Sigmoid colon (tissue), 7 donors: Measurements from ENCODE around the gene LIMD2. TPM values are rescaled to one million over a fixed set of nuclear protein-coding genes. Genes with fewer than 3 reads are reported as not detected.

Source experiments
- DNase-seq: peaks from one replicate; pipeline ENCODE4 v3.0.0-alpha.2; 2019
- H3K27ac ChIP-seq, 4 donors: fragments of 200-600 bp; sonication (generic); one replicate each; pipeline ENCODE4 v1.5.1; 2016 to 2019; ENCODE audit warnings: mild to moderate bottlenecking in 1 of 4
- H3K27me3 ChIP-seq, 3 donors: fragments of 200-600 bp; sonication (generic); one replicate each; pipeline ENCODE4 v1.5.1; 2019; ENCODE audit warnings: mild to moderate bottlenecking in 1 of 3
- H3K36me3 ChIP-seq, 4 donors: fragments of 200-600 bp; sonication (generic); one replicate each; pipeline ENCODE4 v1.5.1; 2016 to 2019
- H3K4me1 ChIP-seq, 4 donors: fragments of 200-600 bp; sonication (generic); one replicate each; pipeline ENCODE4 v1.5.1; 2017 to 2019
- H3K4me3 ChIP-seq, 4 donors: fragments of 200-600 bp; sonication (generic); one replicate each; pipeline ENCODE4 v1.5.1; 2017 to 2019; ENCODE audit warnings: mild to moderate bottlenecking in 2 of 4, moderate library complexity in 1 of 4
- H3K9me3 ChIP-seq, 4 donors: fragments of 200-600 bp in 3 of 4; sonication (generic) in 3 of 4; one replicate each; pipeline versions ENCODE4 v1.5.1 to v1.6.1; 2013 to 2019
- EP300 ChIP-seq, 4 donors: sonication (generic); formaldehyde crosslinking; IDR thresholded peaks; one replicate each; pipeline ENCODE4 v1.6.1; 2017; ENCODE audit warnings: antibody characterized with exemption in 4 of 4
- POLR2A ChIP-seq, 2 donors: fragments of 450-650 bp; IDR thresholded peaks; one replicate each; pipeline ENCODE4 v1.6.1; 2016; ENCODE audit warnings: antibody characterized with exemption in 2 of 2, mild to moderate bottlenecking in 2 of 2, moderate library complexity in 2 of 2
- POLR2AphosphoS5 ChIP-seq, 4 donors: sonication (generic); formaldehyde crosslinking; IDR thresholded peaks; one replicate each; pipeline ENCODE4 v1.6.1; 2017; ENCODE audit warnings: antibody characterized with exemption in 4 of 4
- WGBS, 2 donors: extraction: QIAGEN DNeasy Blood & Tissue Kit; methylation state at CpG; one replicate each; pipeline ENCODE4 v1.1.7; 2013; 5-methylcytosine and 5-hydroxymethylcytosine counted together
- intact Hi-C: fragments of 100-400 bp; cut with DNase I; formaldehyde crosslinking; loops from one replicate; pipeline ENCODE4 v1.15.1; 2023
- polyA plus RNA-seq, 3 donors: library from polyadenylated mRNA; stranded (reverse); fragments of 200-250 nt; gene quantifications; one replicate each; pipeline ENCODE4 v1.2.3, GENCODE V29; 2013
- total RNA-seq, 4 donors: library from RNA; depleted of rRNA; stranded (reverse); fragments of >200 nt; gene quantifications; one replicate each; pipeline ENCODE4 v1.1.0, GENCODE V29; 2016
- TF ChIP-seq, protein P1 (sequence below), 4 experiments: fragments of 450-650 bp in 3 of 4; fragments of 200-600 bp in 1 of 4; IDR thresholded peaks; one replicate each; pipeline ENCODE4 v1.5.1; 2016 to 2019; ENCODE audit warnings: antibody characterized with exemption in 4 of 4, mild to moderate bottlenecking in 3 of 4, moderate library complexity in 2 of 4
- donor health status: healthy with polysubstance abuse.
- donor health status: Bipolar disorder and iron deficiency.
- donor health status: healthy.

The LIMD2 gene
- total and polyA plus RNA-seq, 7 donors, result 3.0 to 119 (median 7.5) TPM

DNA sequence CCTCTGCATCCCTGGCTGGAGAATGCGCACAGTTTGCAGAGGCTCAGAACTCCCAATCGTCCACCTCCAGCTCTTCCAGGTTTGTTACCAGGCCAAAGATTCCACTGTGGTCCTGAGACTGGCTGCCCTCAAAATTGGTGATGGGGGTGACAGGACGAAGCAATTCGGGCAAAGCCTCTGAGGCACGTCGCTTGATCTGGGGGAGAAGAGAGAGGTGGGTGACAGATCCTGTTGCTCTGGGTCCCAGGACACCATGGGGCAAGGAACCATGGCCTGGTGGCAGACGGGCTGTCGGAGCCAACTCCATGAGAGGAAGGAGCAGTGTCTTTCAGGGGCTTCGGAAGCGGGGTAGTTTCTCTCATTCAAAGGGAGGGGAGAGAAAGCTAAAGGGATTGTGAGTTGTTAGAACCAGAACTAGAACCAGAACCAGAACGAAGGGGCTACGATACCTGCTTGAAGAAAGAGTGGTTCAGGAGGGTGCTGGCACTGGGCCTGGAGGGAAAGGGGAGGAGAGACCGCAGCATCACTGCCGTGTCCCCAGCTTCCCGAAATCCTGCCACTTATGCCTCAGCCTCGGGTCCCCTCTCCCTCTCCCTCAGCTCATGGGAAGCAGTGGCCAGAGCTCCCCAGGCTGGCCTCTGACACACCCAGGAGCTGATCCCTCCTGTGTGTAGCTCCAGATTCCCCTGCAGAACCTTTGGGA is 3.8 kb upstream of the LIMD2 start:
- Histone ChIP-seq H3K4me3 (no peak overlapping the region), H3K4me1 (peaks cover 0 to 29% (median 26%) of the 10 kb centered on the region in 4 donors), H3K9me3 (no peaks in the 10 kb centered on the region), H3K27ac (no peak overlapping the region), H3K36me3 (peaks cover 5 to 58% (median 18%) of the 10 kb centered on the region in 4 donors), H3K27me3 (no peaks in the 10 kb centered on the region)
- DNase-seq, result no peak
- intact Hi-C loops, result loop anchor here (5.0 kb wide), 1 partner anchor 39 kb away; the partner anchor contains the start of gene STRADA
- WGBS, 2 donors, result 87 to 95% methylated on average over 16 of the region's 16 CpGs
- no peak for TF ChIP-seq EP300 (IDR thresholded peaks at IDR 0.05)
- TF ChIP-seq, protein P1, sequence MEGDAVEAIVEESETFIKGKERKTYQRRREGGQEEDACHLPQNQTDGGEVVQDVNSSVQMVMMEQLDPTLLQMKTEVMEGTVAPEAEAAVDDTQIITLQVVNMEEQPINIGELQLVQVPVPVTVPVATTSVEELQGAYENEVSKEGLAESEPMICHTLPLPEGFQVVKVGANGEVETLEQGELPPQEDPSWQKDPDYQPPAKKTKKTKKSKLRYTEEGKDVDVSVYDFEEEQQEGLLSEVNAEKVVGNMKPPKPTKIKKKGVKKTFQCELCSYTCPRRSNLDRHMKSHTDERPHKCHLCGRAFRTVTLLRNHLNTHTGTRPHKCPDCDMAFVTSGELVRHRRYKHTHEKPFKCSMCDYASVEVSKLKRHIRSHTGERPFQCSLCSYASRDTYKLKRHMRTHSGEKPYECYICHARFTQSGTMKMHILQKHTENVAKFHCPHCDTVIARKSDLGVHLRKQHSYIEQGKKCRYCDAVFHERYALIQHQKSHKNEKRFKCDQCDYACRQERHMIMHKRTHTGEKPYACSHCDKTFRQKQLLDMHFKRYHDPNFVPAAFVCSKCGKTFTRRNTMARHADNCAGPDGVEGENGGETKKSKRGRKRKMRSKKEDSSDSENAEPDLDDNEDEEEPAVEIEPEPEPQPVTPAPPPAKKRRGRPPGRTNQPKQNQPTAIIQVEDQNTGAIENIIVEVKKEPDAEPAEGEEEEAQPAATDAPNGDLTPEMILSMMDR (IDR thresholded peaks at IDR 0.05), result no peak
- TF ChIP-seq POLR2AphosphoS5 (IDR thresholded peaks at IDR 0.05), result no peak
- no peak for TF ChIP-seq POLR2A (IDR thresholded peaks at IDR 0.05)

DNA sequence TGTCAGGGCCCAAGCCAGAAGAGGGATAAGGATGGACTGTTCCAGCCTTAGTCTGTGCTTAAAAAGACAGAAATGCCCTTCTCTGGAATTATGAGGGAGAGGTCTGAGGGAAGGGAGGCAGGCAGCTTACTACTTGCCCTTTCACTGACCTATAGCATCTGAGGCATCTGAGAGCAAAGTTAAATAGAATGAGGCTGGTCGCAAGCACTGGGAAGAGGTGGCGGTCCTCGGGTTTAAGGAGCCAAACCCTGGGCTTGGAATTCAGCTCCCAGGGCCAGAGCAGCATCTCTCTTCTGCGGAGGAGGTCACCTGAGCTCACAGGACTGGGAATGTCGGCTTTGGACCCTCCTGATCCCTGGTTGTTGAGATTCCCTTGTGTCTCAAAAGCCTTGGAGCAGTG is 3.1 kb upstream of the LIMD2 start:
- Histone ChIP-seq H3K36me3 (peaks cover 5 to 51% (median 16%) of the 10 kb centered on the region in 4 donors), H3K4me3 (no peak overlapping the region), H3K9me3 (no peaks in the 10 kb centered on the region), H3K27me3 (no peaks in the 10 kb centered on the region), H3K27ac (no peak overlapping the region), H3K4me1 (peaks cover 0 to 35% (median 33%) of the 10 kb centered on the region in 4 donors)
- intact Hi-C loops, result loop anchor here (5.0 kb wide), 1 partner anchor 39 kb away; the partner anchor contains the start of gene STRADA
- no peak for DNase-seq
- 91 to 92% methylated on average over 5 of the region's 5 CpGs for WGBS, 2 donors
- TF ChIP-seq, protein P1 (IDR thresholded peaks at IDR 0.05), result no peak

DNA sequence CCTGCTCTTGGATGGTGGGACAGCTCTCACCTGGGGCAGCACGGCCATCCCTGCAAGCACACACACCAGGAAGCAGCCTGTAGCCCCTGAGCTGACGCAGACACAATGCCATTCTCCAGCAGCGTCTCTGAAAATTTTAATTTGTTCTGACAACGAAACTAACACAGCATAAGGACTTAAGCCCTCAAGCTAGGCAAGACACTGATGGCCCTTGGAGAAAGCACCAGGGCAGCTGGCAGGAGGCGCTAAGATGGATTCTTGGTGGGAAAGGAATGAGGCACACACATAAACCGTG is 2.7 kb upstream of the LIMD2 start:
- Histone ChIP-seq H3K4me1 (peaks cover 0 to 39% (median 35%) of the 10 kb centered on the region in 4 donors), H3K9me3 (no peaks in the 10 kb centered on the region), H3K4me3 (no peak overlapping the region), H3K27me3 (no peaks in the 10 kb centered on the region), H3K36me3 (peaks cover 5 to 48% (median 16%) of the 10 kb centered on the region in 4 donors), H3K27ac (no peak overlapping the region)
- TF ChIP-seq EP300 (IDR thresholded peaks at IDR 0.05) (no peak), POLR2AphosphoS5 (IDR thresholded peaks at IDR 0.05) (no peak), POLR2A (IDR thresholded peaks at IDR 0.05) (no peak)
- TF ChIP-seq, protein P1 (IDR thresholded peaks at IDR 0.05), result no peak
- no peak for DNase-seq
- intact Hi-C loops, result loop anchor here (5.0 kb wide), 1 partner anchor 40 kb away; the partner anchor contains the start of gene STRADA
- 79 to 90% methylated on average over 6 of the region's 6 CpGs for WGBS, 2 donors

DNA sequence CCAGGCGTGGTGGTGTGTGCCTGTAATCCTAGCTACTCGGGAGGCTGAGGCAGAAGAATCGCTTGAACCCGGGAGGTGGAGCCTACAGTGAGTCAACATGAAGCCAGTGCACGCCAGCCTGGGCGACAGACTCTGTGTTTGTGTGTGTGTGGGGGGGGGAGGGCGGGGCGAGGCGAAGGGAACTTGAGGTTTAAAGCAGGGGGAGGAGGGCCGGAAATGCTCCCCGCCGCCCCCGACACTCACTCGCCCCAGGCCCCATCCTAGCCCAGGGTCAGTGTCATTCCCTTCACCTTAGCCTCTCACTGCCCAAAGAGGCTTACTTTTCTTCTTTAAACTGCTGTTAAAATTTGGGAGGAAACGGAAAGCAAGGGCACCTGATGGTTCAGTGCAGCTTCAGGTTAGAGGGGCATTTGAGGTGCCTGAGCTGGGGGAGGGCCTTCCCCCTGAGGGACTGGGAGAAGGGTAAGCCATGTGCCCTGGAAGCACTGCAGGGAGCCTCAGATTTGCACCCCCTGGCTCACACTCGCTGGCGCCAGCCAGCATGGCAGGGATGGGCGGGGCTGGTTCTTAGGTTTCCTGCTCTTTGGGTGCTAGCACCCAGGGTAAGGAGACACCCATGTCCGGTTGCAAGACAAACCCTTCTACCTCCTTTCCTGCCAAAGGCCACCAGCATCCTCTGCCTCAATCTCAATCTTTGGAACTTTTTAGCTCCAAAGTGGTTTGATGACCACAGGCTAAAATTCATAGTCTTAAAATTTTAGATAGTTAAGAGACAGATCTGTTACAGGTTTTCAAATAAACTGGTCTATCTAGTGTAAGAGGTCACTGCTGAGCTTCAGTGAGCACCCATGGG is 2.2 kb upstream of the LIMD2 start:
- Histone ChIP-seq H3K27me3 (no peaks in the 10 kb centered on the region), H3K4me3 (peak overlapping the region in 1 of 4 donors; percentile 76), H3K27ac (peak overlapping the region in 2 of 4 donors; percentile 4 to 75), H3K36me3 (peaks cover 5 to 44% (median 15%) of the 10 kb centered on the region in 4 donors), H3K9me3 (no peaks in the 10 kb centered on the region), H3K4me1 (peaks cover 0 to 45% (median 38%) of the 10 kb centered on the region in 4 donors)
- no peak for DNase-seq
- WGBS, 2 donors, result 53 to 77% methylated on average over 18 to 19 of the region's 19 CpGs
- TF ChIP-seq POLR2A (IDR thresholded peaks at IDR 0.05), result no peak
- no peak for TF ChIP-seq POLR2AphosphoS5 (IDR thresholded peaks at IDR 0.05)
- TF ChIP-seq, protein P1 (IDR thresholded peaks at IDR 0.05), result no peak
- TF ChIP-seq EP300 (IDR thresholded peaks at IDR 0.05), result no peak
- intact Hi-C loops, result loop anchor here (5.0 kb wide), 1 partner anchor 40 kb away; the partner anchor contains the start of gene STRADA
